Activated T-helper 2 cell treated with anti-CD3 and anti-CD28 coated beads, Interferon-gamma antibody, Interleukin-2, Interleukin-4, amounts not matched to agents 10 μg/mL and 5 μg/mL and 100 μg/mL, durations not matched to agents 14 hours and 24 hours and 36 hours (primary cell): Measurements from ENCODE around the gene FCF1. TPM values are rescaled to one million over a fixed set of nuclear protein-coding genes. Genes with fewer than 3 reads are reported as not detected.

Experiments
- DNase-seq: peaks from one replicate; pipeline ENCODE4 v3.0.0; 2021; ENCODE audit warnings: low spot score
- H3K27ac Mint-ChIP-seq: one replicate; pipeline ENCODE4 v1.8.0; 2021; ENCODE audit warnings: mixed read lengths
- H3K27me3 Mint-ChIP-seq: one replicate; pipeline ENCODE4 v1.8.0; 2021; ENCODE audit warnings: low read depth, mixed read lengths
- H3K36me3 Mint-ChIP-seq: one replicate; pipeline ENCODE4 v1.8.0; 2021; ENCODE audit warnings: low read depth, mixed read lengths
- H3K4me1 Mint-ChIP-seq: one replicate; pipeline ENCODE4 v1.8.0; 2021; ENCODE audit warnings: low read depth, mixed read lengths
- H3K4me3 Mint-ChIP-seq: one replicate; pipeline ENCODE4 v1.8.0; 2021; ENCODE audit warnings: low read depth, mild to moderate bottlenecking, moderate library complexity, mixed read lengths
- H3K9me3 Mint-ChIP-seq: one replicate; pipeline ENCODE4 v1.8.0; 2021; ENCODE audit warnings: mixed read lengths
- intact Hi-C: fragments of 100-400 bp; cut with micrococcal nuclease; formaldehyde crosslinking; loops from one replicate; pipeline ENCODE4 v1.15.1; 2023
- total RNA-seq: library from RNA; stranded (reverse); gene quantifications from 2 replicates; pipeline ENCODE4 v1.2.3, GENCODE V29; 2022

Gene FCF1
- total RNA-seq, 1 donor from 2014 or later = 62.8 TPM

GRCh38 chr14:74705613-74706500, 7.1 kb upstream of the FCF1 start:
- H3K36me3 Mint-ChIP-seq = peaks cover 33% of the 10 kb centered on the region
- peaks cover 10% of the 10 kb centered on the region for H3K4me1 Mint-ChIP-seq
- H3K4me3 Mint-ChIP-seq = no peak overlapping the region
- peaks cover 8% of the 10 kb centered on the region for H3K9me3 Mint-ChIP-seq
- H3K27ac Mint-ChIP-seq = no peak overlapping the region
- no peak for DNase-seq
- intact Hi-C loops = no loop called here
- no peaks in the 10 kb centered on the region for H3K27me3 Mint-ChIP-seq

GRCh38 chr14:74710480-74710879, 2.5 kb upstream of the FCF1 start:
- intact Hi-C loops = loop anchor here (5.0 kb wide), 1 partner anchor 103 kb away; no protein-coding TSS in a partner anchor
- Mint-ChIP-seq H3K27ac (no peak overlapping the region), H3K36me3 (peaks cover 17% of the 10 kb centered on the region), H3K4me3 (peak overlapping the region; percentile 33), H3K4me1 (peaks cover 23% of the 10 kb centered on the region), H3K9me3 (no peaks in the 10 kb centered on the region), H3K27me3 (no peaks in the 10 kb centered on the region)
- DNase-seq = no peak

DNA sequence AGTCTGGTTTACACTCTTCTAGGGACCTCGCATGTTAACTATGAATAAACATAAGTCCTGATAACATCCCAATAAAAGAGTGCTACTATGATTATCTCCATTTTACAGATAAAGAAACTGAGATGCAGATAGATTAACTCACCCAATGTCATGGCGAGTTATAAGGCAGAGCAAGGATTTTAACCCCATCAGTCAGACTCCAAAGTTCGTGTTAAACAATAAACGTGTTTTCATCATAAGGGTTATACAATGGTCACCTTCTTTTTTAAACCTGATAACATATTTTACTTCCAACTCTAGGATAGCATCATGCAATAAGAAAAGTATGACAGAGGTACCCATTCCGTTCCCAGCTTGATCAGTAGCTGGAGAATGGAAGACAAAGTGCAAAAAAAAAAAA, 1.3 kb upstream of the FCF1 start:
- Mint-ChIP-seq H3K27me3 (no peaks in the 10 kb centered on the region), H3K4me3 (peak overlapping the region; percentile 57), H3K27ac (no peak overlapping the region), H3K4me1 (peaks cover 27% of the 10 kb centered on the region), H3K36me3 (peaks cover 25% of the 10 kb centered on the region), H3K9me3 (no peaks in the 10 kb centered on the region)
- DNase-seq = no peak
- intact Hi-C loops = loop anchor here (5.0 kb wide), 1 partner anchor 104 kb away; no protein-coding TSS in a partner anchor

GRCh38 chr14:74713395-74713735, 421 bp downstream of the FCF1 start:
- Mint-ChIP-seq H3K27ac (peak overlapping the region; percentile 97), H3K27me3 (no peaks in the 10 kb centered on the region), H3K36me3 (peaks cover 30% of the 10 kb centered on the region), H3K4me1 (peaks cover 27% of the 10 kb centered on the region), H3K4me3 (peak overlapping the region; percentile 98), H3K9me3 (no peaks in the 10 kb centered on the region)
- intact Hi-C loops = loop anchor here (1.0 to 5.0 kb wide), 2 partner anchors 50 to 106 kb away; partner anchors contain the start of gene YLPM1
- DNase-seq = no peak

GRCh38 chr14:74720526-74720925, 7.6 kb downstream of the FCF1 start:
- Mint-ChIP-seq H3K4me3 (no peak overlapping the region), H3K27ac (no peak overlapping the region), H3K27me3 (no peaks in the 10 kb centered on the region), H3K36me3 (peaks cover 41% of the 10 kb centered on the region), H3K4me1 (peaks cover 4% of the 10 kb centered on the region), H3K9me3 (no peaks in the 10 kb centered on the region)
- intact Hi-C loops = no loop called here
- no peak for DNase-seq

DNA sequence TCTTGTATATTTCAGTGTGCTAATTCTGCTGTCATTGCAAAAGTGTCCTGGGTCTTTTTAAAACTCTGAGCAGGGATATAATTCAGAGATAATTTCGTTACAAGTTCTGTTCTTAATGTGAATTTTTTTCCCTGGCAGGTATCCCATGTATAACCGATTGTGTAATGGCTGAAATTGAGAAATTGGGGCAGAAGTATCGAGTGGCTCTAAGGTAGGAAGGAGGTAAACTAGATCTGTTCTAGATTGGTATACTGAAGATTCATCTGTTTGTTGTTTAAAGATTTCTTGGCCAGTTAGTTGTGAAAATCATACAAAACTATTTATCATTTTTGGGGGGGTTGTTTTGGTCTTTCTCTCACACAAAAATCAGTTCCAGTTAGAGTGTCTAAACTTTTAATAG, 10.2 kb downstream of the FCF1 start:
- intact Hi-C loops = no loop called here
- no peak overlapping the region for H3K4me3 Mint-ChIP-seq
- H3K27ac Mint-ChIP-seq = no peak overlapping the region
- H3K36me3 Mint-ChIP-seq = peaks cover 37% of the 10 kb centered on the region
- H3K9me3 Mint-ChIP-seq = no peaks in the 10 kb centered on the region
- H3K27me3 Mint-ChIP-seq = no peaks in the 10 kb centered on the region
- DNase-seq = no peak
- no peaks in the 10 kb centered on the region for H3K4me1 Mint-ChIP-seq

- no peaks in the 10 kb centered on the region for H3K27me3 Mint-ChIP-seq
- no peaks in the 10 kb centered on the region for H3K9me3 Mint-ChIP-seq
- no peak overlapping the region for H3K27ac Mint-ChIP-seq
Observed at GRCh38 chr14:74732387-74732786, 19.4 kb downstream of the FCF1 start.

DNA sequence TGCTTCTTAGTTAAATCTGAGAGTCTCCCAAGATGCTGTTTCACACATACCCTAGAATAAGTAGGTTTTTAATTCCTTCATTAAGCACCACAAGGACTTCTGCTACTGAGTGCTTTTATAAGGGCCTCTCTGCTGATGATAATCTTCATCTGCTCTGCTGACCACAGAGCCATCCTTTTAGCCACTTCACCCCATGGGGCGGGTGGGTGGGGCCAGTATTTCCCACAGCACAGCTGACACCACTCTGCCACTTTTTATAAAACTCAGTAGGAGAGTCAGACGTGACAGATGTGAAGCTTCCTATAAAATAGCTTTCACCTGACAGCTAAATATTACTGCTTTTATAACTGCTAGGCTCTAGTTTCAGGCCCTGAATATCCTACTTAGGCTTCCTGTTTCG, 20.3 kb downstream of the FCF1 start:
- H3K4me3 Mint-ChIP-seq = no peak overlapping the region

More at GRCh38 chr14:74732387-74732786, 19.4 kb downstream of the FCF1 start:
- intact Hi-C loops = no loop called here
- Mint-ChIP-seq H3K4me1 (peaks cover 2% of the 10 kb centered on the region), H3K36me3 (peaks cover 35% of the 10 kb centered on the region), H3K4me3 (no peak overlapping the region)
- DNase-seq = no peak

GRCh38 chr14:74735125-74735524, 22.2 kb downstream of the FCF1 start:
- Mint-ChIP-seq H3K9me3 (no peaks in the 10 kb centered on the region), H3K36me3 (peaks cover 32% of the 10 kb centered on the region), H3K27me3 (no peaks in the 10 kb centered on the region), H3K4me3 (no peak overlapping the region), H3K4me1 (no peaks in the 10 kb centered on the region), H3K27ac (no peak overlapping the region)
- no peak for DNase-seq
- intact Hi-C loops = no loop called here

More for the DNA sequence above, 20.3 kb downstream of the FCF1 start:
- DNase-seq = no peak
- Mint-ChIP-seq H3K4me1 (peaks cover 2% of the 10 kb centered on the region), H3K9me3 (no peaks in the 10 kb centered on the region), H3K27me3 (no peaks in the 10 kb centered on the region), H3K27ac (no peak overlapping the region), H3K36me3 (peaks cover 32% of the 10 kb centered on the region)
- intact Hi-C loops = no loop called here

- Mint-ChIP-seq H3K27me3 (no peaks in the 10 kb centered on the region), H3K4me3 (no peak overlapping the region), H3K27ac (no peak overlapping the region), H3K36me3 (peaks cover 32% of the 10 kb centered on the region), H3K4me1 (no peaks in the 10 kb centered on the region), H3K9me3 (no peaks in the 10 kb centered on the region)
- intact Hi-C loops = no loop called here
- DNase-seq = no peak
Observed at GRCh38 chr14:74737753-74738325, 24.9 kb downstream of the FCF1 start.

DNA sequence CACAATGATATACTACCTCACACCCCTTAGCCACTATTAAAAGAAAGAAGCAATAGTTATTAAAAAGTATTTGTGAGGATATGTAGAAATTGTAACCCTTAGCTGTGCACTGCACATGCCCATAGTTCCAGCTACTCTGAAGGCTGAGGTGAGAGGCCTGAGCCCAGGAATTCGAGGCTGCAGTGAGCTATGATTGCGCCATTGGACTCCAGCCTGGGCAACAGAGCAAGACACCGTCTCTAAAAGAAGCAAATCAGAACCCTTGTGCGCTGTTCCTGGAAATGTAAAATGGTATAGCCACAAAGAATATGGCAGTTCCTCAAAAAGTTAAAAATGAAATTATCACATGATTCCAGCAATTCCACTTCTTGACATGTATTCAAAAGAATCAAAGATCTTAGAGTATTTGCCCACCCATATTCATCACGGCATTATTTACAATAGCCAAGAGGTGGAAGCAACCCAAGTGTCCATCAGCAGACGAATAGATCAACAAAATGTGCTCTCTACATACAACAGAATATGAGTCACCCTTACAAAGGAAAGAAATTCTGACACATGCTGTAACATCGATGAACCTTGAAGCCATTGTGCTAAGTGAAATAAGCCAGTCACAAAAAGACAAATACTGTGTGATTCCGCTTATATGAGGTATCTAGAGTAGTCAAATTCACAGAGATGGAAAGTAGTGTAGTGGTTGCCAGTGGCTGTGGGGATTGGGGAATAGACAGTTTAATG, 26.5 kb downstream of the FCF1 start:
- H3K9me3 Mint-ChIP-seq = no peaks in the 10 kb centered on the region
- DNase-seq = no peak
- peaks cover 26% of the 10 kb centered on the region for H3K36me3 Mint-ChIP-seq
- H3K4me3 Mint-ChIP-seq = no peak overlapping the region
- no peaks in the 10 kb centered on the region for H3K4me1 Mint-ChIP-seq
- H3K27me3 Mint-ChIP-seq = no peaks in the 10 kb centered on the region
- intact Hi-C loops = no loop called here
- no peak overlapping the region for H3K27ac Mint-ChIP-seq

- Mint-ChIP-seq H3K9me3 (peaks cover 5% of the 10 kb centered on the region), H3K27me3 (no peaks in the 10 kb centered on the region), H3K4me3 (no peak overlapping the region), H3K4me1 (no peaks in the 10 kb centered on the region), H3K27ac (no peak overlapping the region), H3K36me3 (no peaks in the 10 kb centered on the region)
- DNase-seq = no peak
- intact Hi-C loops = no loop called here
Observed at GRCh38 chr14:74747237-74747636, 34.3 kb downstream of the FCF1 start.

GRCh38 chr14:74754157-74754556, 41.2 kb downstream of the FCF1 start:
- Mint-ChIP-seq H3K27ac (no peak overlapping the region), H3K27me3 (no peaks in the 10 kb centered on the region), H3K4me1 (no peaks in the 10 kb centered on the region), H3K36me3 (no peaks in the 10 kb centered on the region), H3K9me3 (peaks cover 15% of the 10 kb centered on the region), H3K4me3 (no peak overlapping the region)
- intact Hi-C loops = no loop called here
- DNase-seq = no peak
